ENCODE data around the gene IFIT2.

DNA sequence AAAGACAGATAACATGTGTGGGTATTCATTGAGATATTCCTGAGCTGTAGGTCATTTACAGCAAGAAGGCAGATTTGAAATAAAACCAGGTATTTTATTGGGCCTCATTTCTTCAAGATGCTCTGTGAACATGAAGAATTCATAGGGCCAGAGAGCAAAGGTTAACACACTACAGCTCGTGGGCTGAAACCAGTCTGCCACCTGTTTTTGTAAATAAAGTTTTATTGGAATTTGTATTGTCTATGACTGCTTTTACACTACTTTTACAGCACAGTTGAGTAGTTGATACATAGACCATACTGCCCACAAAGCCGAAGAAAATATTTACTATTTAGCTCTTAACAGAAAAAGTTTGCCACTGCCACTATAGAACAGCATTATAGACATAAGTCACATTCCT lies 28.2 kb upstream of the IFIT2 start:
- TF ChIP-seq, protein P1, sequence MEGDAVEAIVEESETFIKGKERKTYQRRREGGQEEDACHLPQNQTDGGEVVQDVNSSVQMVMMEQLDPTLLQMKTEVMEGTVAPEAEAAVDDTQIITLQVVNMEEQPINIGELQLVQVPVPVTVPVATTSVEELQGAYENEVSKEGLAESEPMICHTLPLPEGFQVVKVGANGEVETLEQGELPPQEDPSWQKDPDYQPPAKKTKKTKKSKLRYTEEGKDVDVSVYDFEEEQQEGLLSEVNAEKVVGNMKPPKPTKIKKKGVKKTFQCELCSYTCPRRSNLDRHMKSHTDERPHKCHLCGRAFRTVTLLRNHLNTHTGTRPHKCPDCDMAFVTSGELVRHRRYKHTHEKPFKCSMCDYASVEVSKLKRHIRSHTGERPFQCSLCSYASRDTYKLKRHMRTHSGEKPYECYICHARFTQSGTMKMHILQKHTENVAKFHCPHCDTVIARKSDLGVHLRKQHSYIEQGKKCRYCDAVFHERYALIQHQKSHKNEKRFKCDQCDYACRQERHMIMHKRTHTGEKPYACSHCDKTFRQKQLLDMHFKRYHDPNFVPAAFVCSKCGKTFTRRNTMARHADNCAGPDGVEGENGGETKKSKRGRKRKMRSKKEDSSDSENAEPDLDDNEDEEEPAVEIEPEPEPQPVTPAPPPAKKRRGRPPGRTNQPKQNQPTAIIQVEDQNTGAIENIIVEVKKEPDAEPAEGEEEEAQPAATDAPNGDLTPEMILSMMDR (IDR thresholded peaks at IDR 0.05), result no peak
- TF ChIP-seq POLR2A (IDR thresholded peaks at IDR 0.05) (no peak), POLR2AphosphoS5 (IDR thresholded peaks at IDR 0.05) (no peak)

Measured in breast epithelium (tissue), 3 donors.